ENCODE measurements around the gene TTC7B.

The TTC7B gene

DNA sequence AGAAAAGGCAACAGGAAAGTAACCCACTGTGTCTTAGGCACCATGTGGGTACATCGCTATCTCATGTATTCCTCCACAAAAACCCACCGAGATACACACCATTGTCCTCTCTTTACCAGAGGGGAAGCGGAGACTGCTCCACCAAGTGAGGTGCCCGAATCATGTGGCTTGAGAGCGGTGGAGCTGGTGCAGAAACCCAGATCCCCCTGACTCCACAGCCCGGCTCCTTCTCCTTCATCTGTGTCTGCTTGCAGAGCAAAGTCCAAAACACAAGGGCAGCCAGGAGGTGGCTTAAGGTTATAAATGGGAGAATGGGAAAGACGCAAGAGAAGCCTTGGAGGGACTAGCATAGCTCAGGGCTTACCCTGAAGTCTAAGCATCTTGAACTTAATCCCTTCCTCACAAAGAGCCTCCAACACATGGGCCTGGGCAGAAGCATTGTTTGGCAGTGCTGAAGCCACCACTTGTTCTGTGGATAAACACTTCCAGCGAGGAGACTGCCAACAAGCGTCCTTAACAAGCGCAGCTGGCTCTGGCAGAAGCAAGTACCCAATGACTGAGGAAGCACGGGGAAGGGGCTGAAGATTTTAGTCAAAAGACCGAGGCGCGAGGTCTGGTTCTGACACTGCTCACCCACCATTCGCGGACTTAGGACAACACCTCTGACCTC is 83.0 kb downstream of the TTC7B start:
- no peak for DNase-seq

DNA sequence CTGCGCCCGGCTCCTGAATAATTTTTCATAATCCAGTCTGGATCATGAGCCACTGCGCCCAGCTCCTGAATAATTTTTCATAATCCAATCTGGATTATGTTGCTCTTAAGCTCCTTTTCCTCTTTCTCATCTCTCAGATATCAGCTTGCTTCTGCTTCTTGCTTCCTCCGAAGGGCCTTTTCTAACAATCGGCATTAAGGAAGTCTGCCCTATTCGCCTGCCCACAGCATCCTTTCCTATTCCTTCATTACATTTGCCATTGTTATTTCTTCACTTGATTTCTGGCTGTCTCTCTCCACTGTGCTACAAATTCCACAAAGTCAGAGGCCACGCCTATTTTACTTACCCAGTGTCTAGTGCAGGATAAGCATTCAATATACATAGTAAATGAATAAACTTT is 83.5 kb downstream of the TTC7B start:
- DNase-seq, result no peak

DNA sequence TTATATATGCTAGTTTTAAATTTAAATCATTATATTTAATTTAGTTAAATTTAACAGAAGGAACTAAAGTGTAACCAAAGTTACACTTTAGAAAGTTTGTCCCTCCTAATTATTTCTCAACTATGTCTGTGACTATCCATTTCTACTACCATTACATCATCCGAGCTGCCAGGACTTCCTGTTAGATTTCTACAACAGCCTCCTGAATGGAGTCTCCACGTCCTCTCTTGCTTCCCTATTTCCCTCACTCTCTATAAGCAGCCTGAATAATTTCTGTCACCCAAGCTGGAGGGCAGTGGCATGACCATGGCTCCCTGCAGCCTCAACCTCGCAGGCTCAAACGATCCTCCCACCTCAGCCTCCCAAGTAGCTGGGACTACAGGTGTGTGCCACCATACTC is 84.1 kb downstream of the TTC7B start:
- DNase-seq, result no peak

DNA sequence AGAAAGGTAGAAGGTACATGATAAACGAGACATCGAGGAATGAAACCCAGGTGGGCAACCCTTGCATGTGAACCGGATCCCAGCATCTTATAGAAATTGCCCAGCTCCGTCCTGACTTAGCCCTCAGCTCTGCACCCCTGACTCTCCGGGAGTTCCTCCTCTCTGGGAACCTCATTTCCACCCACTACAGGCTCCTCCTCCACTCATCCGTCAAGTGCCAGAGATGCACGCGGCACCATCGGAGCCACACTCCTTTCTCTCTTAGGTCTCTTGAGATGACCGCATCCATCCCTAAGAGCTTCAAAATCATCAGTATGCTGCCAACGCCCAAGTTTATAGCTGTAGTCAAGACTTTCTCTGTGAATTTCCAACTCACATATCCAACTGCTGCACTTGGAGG is 84.7 kb downstream of the TTC7B start:
- DNase-seq, result no peak

- DNase-seq, result no peak
Observed at GRCh38 chr14:90730206-90730766, 85.9 kb downstream of the TTC7B start.

DNA sequence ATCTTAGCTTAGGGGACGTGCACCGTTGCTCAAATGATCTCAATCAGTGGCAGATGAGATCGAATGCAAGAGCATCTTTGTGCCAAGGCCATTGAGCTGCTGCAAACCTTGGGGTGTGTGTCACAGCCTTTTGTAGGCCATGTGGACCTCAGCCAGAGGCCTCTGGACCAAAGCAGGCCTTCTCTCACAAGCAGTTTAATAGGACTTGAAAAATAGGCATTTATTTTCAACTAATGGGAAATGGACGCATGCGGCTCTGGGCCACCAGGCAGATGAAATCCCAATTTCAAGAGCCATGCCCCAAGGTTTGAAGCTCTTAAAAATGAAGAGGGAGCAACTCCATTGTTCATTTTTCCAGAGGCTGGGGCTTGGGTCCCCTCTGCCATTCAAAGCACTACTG is 87.3 kb downstream of the TTC7B start:
- no peak for DNase-seq

- no peak for DNase-seq
Observed at GRCh38 chr14:90727082-90727481, 89.1 kb downstream of the TTC7B start.

DNA sequence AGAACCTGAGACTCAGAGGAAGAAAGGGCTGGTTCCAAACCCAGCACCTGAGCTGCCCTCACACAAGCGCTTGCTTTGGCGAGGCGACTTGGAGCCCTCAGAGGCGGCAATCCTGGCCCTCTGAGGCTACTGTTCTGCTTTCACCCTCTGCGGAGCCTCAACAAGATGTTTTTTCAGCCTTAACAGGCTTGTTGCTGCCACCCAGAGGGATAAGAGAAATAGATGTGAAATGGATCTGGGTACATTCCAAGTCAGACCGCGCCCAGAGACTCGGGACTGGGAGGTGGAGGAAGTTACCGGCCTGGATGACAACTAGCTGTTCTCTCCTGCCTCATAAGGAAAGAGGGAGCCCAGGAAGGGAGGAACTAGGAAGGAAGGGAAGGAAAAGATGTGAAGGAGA is 89.6 kb downstream of the TTC7B start:
- no peak for DNase-seq

- DNase-seq, result no peak
Observed at GRCh38 chr14:90724866-90725265, 91.4 kb downstream of the TTC7B start.

DNA sequence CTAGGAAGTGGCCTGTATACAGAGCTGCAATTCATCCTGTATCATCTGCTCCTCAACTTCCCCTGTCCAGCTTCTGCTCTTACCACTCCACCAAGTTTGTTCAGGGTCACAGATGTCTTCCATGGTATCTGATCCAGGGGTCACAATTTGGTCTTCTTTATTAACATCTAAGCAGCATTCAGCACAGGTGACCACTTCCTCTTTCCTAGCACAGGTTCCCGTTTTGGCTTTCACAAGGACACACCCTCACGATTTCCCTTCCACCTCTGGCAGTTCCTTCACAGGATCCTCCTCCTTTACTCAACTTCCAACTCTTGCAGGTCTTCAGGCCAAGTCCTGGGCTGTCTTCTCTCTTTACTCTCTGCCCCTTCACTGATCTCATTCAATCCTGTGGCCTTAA is 93.6 kb downstream of the TTC7B start:
- no peak for DNase-seq

DNA sequence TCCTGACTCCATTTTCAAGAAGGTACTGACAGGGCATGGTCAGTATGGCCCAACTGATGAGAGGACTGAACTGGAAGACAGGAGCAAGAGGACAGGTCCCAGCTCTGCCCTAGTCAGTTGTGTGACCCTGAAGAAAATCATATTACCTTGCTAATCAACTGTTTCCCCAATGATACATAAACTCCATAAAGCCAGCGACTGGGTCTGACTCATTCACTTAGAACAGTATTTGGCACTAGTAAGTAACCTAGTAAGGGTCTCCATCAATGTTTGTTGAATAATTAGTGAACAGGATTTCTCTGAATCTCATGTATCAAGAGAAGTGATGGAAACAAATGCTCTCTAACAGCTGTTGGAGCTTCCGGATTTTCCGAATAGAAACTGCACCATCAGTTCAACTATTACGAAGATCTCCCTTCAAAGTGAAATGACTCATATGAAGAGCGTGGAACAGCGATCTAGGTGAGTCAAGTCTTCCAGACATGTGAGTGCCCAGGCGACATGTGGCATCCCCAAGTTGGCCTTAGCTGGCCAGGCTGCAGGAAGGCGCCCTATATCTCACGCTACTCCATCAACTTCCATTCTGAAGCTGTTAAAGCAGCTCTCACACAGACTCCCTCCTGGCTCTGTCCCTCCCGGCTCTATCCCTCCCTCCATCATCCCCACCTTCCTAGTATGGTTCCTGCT is 94.5 kb downstream of the TTC7B start:
- DNase-seq, result no peak

GRCh38 chr14:90720832-90721231 is 95.4 kb downstream of the TTC7B start:
- no peak for DNase-seq

GRCh38 chr14:90720336-90720735 is 95.9 kb downstream of the TTC7B start:
- no peak for DNase-seq

- DNase-seq, result no peak
Observed at GRCh38 chr14:90717916-90718315, 98.3 kb downstream of the TTC7B start.

DNA sequence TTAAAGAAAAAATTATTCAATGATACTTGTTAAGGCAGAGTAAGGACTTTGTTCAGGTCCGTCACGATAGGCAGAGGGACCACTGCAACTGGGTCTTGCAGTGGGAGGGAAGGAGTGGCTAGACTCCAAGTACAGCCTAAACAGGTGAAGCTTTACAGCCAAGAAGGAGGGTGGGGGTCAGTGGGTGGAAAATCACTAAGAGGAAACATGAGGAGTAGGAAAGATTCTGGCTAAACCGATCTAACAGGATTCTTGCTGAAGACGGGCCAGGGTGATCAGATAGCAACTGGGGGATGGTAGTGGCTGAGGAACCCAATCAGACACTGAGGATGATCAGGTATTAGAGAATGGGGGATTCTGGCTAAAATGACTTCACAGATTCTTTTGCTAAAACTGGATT is 100.2 kb downstream of the TTC7B start:
- no peak for DNase-seq

- DNase-seq, result no peak
Observed at GRCh38 chr14:90715495-90715894, 100.7 kb downstream of the TTC7B start.

GRCh38 chr14:90714811-90715210 is 101.4 kb downstream of the TTC7B start:
- DNase-seq, result no peak

GRCh38 chr14:90704738-90705392 is 111.4 kb downstream of the TTC7B start:
- no peak for DNase-seq

DNA sequence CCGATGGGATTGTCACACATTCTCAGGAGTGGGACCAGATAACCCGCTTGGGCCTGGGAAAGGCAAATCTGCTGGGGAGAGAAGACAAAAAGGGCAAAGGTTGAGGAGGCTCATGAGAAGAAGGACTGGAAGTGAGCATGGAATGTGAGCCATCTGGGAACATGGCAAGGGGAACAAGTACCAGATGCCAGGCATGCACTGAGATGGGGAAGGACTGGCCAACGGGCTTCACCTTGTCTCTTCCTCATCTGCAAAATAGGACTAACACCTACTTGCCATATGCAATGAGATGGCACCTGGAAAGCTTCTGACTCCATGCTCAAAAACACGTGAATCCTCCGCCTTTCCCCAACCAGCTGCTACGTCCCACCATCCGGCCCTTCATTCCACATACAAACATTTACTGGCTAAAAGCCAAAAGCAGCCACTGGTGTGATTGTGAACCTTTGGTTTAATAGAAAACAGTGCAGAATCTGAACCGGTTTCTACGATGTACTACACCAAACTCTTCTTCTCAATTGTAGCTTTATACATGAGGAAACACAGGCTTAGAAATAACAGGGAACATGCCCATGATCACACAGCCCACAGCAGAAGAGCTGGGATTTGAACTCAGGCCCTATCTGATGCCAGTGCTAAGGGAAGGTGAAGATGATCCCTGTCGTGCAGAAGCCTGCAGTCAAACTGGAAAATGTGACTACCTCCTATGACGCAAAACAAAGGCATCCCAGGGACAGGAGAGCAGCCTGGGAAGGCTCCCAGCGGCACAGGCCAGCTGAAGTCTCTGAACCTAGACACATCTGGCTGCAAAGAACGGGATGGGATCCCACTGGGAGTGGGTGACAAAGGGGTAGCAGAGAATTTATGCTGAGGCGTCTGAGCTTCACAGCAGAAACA is 112.1 kb downstream of the TTC7B start:
- DNase-seq, result peak in 1 of 2 experiments; percentile 36

GRCh38 chr14:90700933-90701776 is 115.1 kb downstream of the TTC7B start:
- DNase-seq, result peak; percentile 27 to 38

GRCh38 chr14:90699016-90699415 is 117.2 kb downstream of the TTC7B start:
- peak; percentile 35 to 71 for DNase-seq

- peak; percentile 74 to 88 for DNase-seq
Observed at GRCh38 chr14:90698379-90698869, 117.8 kb downstream of the TTC7B start.
